GM19351 (cell line): ENCODE results near the gene PCLO.
"Not testable (repeated sequence)": the region's sequence is repeated elsewhere in the genome, so short reads cannot be mapped to it uniquely, and the experiment has no call there.

Experiments
- ATAC-seq: cut with Tn5 transposase; IDR thresholded peaks from one replicate; pipeline ENCODE4 v1.9.1; 2021; ENCODE audit warnings: mild to moderate bottlenecking, moderate library complexity; ENCODE audit not compliant: unreplicated experiment

PCLO gene

GRCh38 chr7:83130623-83131545, 31.8 kb downstream of the PCLO start:
- ATAC-seq: no peak

GRCh38 chr7:83130191-83130590, 32.5 kb downstream of the PCLO start:
- no peak for ATAC-seq

GRCh38 chr7:83119494-83119893, 43.2 kb downstream of the PCLO start:
- no peak for ATAC-seq

GRCh38 chr7:83119026-83119382, 43.7 kb downstream of the PCLO start:
- no peak for ATAC-seq

GRCh38 chr7:83118347-83119025, 44.2 kb downstream of the PCLO start:
- no peak for ATAC-seq

- ATAC-seq: no peak
Measured at GRCh38 chr7:83117466-83117865, 45.2 kb downstream of the PCLO start.

GRCh38 chr7:83111391-83111790, 51.3 kb downstream of the PCLO start:
- ATAC-seq: no peak

GRCh38 chr7:83109352-83109751, 53.3 kb downstream of the PCLO start:
- ATAC-seq: no peak

- no peak for ATAC-seq
Measured at GRCh38 chr7:83105948-83106347, 56.7 kb downstream of the PCLO start.

GRCh38 chr7:83105063-83105462, 57.6 kb downstream of the PCLO start:
- no peak for ATAC-seq

GRCh38 chr7:83101530-83101929, 61.2 kb downstream of the PCLO start:
- no peak for ATAC-seq

GRCh38 chr7:83096065-83096580, 66.6 kb downstream of the PCLO start:
- ATAC-seq: no peak

GRCh38 chr7:83085299-83085698, 77.4 kb downstream of the PCLO start:
- no peak for ATAC-seq

GRCh38 chr7:83079879-83080278, 82.8 kb downstream of the PCLO start:
- not testable (repeated sequence) for ATAC-seq

GRCh38 chr7:83077328-83077727, 85.4 kb downstream of the PCLO start:
- no peak for ATAC-seq

GRCh38 chr7:83072576-83073517, 89.8 kb downstream of the PCLO start:
- ATAC-seq: no peak

GRCh38 chr7:83065714-83066113, 97.0 kb downstream of the PCLO start:
- no peak for ATAC-seq

- ATAC-seq: no peak
Measured at GRCh38 chr7:83060218-83060617, 102.5 kb downstream of the PCLO start.

- no peak for ATAC-seq
Measured at GRCh38 chr7:83058667-83059066, 104.0 kb downstream of the PCLO start.

- ATAC-seq: no peak
Measured at GRCh38 chr7:83055197-83055596, 107.5 kb downstream of the PCLO start.

GRCh38 chr7:83054472-83054871, 108.2 kb downstream of the PCLO start:
- no peak for ATAC-seq
